GM10248 (cell line): ENCODE results near the gene MYH9.

ENCODE experiments used
- CTCF ChIA-PET: fragments of 300-600 bp; sonication (Branson Sonifier 250); formaldehyde crosslinking; extraction: SDS; loops from one replicate; lab custom pipeline; 2021; ENCODE audit warnings: antibody characterized with exemption; lab: Yijun Ruan, JAX
- POLR2A ChIA-PET: fragments of 350-650 bp; sonication (Branson Sonifier 250); formaldehyde crosslinking; extraction: SDS; loops from one replicate; lab custom pipeline; 2020; ENCODE audit warnings: antibody characterized with exemption; lab: Yijun Ruan, JAX
- DNase-seq: peaks from one replicate; pipeline ENCODE4 v3.0.0; 2012; ENCODE audit errors: extremely low spot score
- TF ChIP-seq, protein P1 (sequence below): IDR thresholded peaks from 2 replicates; pipeline ENCODE4 v1.5.1; 2012; ENCODE audit warnings: mild to moderate bottlenecking, low read depth; ENCODE audit errors: extremely low read depth, missing control alignments, control extremely low read depth

The MYH9 gene

DNA sequence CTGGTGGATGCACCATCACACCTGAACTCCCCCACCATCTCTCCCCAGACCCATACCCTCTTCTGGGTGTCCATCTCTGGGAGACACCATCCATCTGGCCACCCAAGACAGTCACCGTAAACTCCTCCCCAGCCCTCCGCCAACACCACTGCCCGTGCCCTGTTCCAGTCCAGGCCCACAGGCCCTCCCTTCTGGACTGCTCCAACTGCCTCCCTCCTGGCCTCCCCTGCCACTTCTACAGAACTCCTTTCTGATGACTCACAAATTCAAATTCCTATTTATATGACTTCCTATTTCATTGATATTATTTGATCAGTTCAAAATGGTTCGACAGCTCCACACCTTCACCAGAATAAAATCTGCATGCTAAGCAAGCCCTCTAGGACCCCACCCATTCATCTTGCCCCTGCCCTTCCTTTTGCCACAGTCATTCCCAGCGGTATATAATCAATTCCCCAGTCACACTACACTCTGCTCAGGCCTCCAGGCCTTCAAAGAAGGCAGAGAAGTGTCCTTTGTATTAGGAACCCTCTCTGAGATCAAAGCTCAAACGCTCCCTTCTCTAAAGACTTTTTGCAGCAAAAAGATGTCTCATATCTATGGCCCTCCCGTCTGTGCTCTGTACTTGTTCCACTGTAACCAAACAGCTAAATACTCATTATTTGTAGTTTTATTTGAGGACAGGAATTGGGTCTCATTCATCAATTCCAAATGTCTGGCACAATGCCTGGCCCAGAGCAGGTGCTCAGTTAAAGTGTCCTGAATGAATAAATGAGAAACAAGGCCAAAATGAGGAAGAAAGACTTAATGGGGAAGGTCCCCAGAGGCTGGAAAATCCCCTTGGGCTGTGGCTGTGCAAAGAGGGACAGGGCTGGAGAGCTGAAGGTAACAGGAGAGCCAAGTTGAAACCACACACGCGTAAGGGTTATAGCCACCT lies 29.0 kb downstream of the MYH9 start:
- peak; percentile 73 for DNase-seq
- CTCF ChIA-PET = interaction anchor here (1.0 to 1.6 kb wide), 5 partner anchors 12 to 112 kb away, joined by 3 to 5 read pairs (median 3); partner anchors contain the start of gene MYH9

DNA sequence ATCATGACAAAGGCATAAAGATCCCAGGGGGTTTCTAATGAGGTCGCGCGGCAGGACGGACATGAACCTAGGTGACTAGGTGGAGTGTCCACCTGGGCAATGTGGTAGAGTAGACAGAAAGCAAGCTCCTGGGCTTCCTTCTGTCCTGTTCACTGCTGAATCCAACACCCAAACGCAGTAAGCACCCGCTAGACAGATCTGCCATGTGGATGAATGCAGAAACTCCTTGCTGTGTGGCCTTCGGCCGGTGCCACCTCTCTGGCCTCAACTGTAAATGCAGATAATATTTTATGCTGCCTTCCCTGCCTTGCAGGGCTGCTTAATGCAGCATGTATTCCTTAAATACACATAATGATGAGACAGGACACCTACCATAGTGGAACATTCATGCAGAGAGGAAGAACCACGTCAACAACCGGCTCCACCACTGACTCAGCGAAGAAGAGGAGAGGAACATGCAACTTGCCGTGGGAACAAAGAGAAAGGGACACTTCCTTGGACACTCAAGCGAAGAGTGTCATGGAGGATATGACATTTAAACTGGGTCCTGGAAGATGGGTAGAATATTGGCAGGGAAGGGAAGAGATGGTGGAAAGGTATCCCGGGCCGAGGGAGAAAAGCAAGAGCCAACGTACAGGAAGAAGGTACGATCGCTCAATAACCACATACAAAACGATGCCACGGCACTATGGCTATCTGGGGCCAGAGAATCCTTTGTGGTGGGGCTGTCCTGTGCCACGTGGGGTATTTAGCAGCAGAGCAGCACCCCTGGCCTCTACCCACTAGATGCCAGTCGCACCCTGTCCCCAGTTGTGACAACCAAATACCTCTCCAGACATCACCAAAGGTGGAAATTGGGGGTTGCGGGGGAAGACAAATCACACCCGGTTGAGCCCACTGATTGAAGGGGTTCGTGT lies 30.8 kb downstream of the MYH9 start:
- ChIA-PET CTCF (interaction anchor here (0.8 to 1.4 kb wide), 7 partner anchors 10 to 114 kb away, joined by 3 to 4 read pairs (median 3); no protein-coding TSS in a partner anchor), POLR2A (interaction anchor here (0.6 to 1.0 kb wide), 3 partner anchors 19 to 28 kb away, joined by 3 to 4 read pairs (median 3); no protein-coding TSS in a partner anchor)
- TF ChIP-seq, protein P1, sequence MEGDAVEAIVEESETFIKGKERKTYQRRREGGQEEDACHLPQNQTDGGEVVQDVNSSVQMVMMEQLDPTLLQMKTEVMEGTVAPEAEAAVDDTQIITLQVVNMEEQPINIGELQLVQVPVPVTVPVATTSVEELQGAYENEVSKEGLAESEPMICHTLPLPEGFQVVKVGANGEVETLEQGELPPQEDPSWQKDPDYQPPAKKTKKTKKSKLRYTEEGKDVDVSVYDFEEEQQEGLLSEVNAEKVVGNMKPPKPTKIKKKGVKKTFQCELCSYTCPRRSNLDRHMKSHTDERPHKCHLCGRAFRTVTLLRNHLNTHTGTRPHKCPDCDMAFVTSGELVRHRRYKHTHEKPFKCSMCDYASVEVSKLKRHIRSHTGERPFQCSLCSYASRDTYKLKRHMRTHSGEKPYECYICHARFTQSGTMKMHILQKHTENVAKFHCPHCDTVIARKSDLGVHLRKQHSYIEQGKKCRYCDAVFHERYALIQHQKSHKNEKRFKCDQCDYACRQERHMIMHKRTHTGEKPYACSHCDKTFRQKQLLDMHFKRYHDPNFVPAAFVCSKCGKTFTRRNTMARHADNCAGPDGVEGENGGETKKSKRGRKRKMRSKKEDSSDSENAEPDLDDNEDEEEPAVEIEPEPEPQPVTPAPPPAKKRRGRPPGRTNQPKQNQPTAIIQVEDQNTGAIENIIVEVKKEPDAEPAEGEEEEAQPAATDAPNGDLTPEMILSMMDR = no peak
- DNase-seq = no peak

More for the DNA sequence above, 29.0 kb downstream of the MYH9 start:
- TF ChIP-seq, protein P1 = no peak
- POLR2A ChIA-PET = interaction anchor here (0.6 to 0.7 kb wide), 3 partner anchors 21 to 94 kb away, joined by 3 to 4 read pairs (median 3); no protein-coding TSS in a partner anchor

DNA sequence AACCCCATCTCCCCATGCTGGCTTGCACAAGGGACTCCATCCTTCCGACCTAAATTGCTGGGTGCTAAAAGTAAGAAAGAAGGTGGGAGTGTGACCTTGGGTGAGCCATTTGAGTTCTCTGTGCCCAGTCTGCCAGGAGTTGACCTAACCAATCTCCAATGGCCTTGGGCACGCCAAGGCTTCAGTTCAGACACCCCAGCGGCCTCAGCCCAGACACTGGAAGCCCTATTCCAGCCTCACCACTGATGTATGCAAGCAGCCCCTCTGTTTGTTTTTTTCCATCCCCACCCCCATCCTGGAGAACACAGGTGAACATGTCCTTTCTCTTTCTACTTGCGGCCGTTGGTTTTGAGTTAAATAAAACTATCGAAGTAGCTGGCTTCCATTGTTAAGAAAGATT lies 31.9 kb downstream of the MYH9 start:
- POLR2A ChIA-PET = interaction anchor here (0.5 to 1.0 kb wide), 4 partner anchors 14 to 41 kb away, joined by 3 to 5 read pairs (median 4); no protein-coding TSS in a partner anchor
- CTCF ChIA-PET = interaction anchor here (1.0 to 1.4 kb wide), 6 partner anchors 12 to 78 kb away, joined by 3 to 4 read pairs (median 3); no protein-coding TSS in a partner anchor
- TF ChIP-seq, protein P1 = no peak
- no peak for DNase-seq

DNA sequence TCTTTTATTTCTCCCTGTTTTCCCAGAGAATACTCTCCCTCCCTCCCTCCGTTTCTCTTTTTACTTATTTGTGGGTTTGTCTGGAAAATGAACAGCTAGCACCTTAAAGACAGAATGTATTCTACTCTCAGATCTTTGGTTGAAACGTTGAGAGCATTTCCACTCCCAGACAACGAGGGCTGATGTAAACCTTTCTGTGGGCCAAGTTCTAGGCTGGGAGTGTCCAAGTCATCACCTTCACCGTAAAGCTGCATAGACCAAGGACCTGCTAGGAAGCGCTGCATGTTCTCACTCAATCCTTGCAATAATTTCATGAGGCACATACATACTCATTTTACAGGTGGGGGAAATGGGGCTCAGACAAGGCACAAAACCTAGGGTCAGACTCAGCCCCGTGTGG lies 32.4 kb downstream of the MYH9 start:
- CTCF ChIA-PET = interaction anchor here (1.1 to 1.4 kb wide), 4 partner anchors 17 to 77 kb away, joined by 3 to 4 read pairs (median 3); no protein-coding TSS in a partner anchor
- TF ChIP-seq, protein P1 = no peak
- POLR2A ChIA-PET = interaction anchor here (0.5 to 0.6 kb wide), 2 partner anchors 14 to 41 kb away, joined by 4 to 5 read pairs; no protein-coding TSS in a partner anchor
- DNase-seq = no peak

DNA sequence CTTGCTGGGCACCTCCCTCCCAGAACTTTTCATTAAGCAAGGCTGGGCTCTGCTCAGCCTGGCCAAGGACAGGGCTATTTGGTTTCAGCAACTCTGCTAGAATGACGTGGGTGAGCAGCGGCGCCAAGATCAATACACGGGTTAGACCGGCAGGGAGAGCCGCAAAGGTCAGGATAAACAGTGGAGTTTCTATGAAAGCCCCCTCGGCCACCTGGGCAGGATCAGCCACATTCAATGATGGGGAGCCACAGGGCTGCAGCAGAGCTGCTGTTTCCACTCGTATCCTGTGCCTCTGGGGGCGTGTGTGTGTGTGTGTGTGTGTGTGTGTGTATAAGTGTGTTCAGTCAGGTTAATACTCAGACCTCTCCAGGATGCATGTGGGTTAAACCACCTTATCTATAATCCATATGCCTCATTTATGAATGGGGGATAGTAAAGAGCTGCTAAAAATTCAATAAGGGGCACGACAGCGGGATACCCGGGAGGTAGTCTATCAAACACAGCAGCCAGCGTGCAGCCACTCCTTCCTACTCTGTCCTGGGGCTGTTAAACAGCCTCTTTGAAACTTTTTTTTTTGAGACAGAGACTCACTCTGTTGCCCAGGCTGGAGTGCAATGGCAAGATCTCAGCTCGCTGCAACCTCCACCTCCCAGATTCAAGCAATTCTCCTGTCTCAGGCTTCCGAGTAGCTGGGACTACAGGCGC lies 34.8 kb downstream of the MYH9 start:
- TF ChIP-seq, protein P1 = no peak
- DNase-seq = no peak
- ChIA-PET POLR2A (no interaction called here), CTCF (interaction anchor here (1.0 to 1.1 kb wide), 2 partner anchors 52 to 117 kb away, joined by 3 to 4 read pairs; no protein-coding TSS in a partner anchor)
